ENCODE measurements around the gene EXOC3L4.

Gene EXOC3L4

GRCh38 chr14:103132381-103133209 lies 38.1 kb downstream of the EXOC3L4 start:
- H3K9me3 Mint-ChIP-seq, result no peaks in the 10 kb centered on the region
- H3K4me1 Mint-ChIP-seq (ENCODE audit: low read depth), result no peaks in the 10 kb centered on the region
- no peak for DNase-seq
- peaks cover 5% of the 10 kb centered on the region for H3K27me3 Mint-ChIP-seq
- H3K36me3 Mint-ChIP-seq (ENCODE audit: low read depth), result no peaks in the 10 kb centered on the region
- no peak overlapping the region for H3K4me3 Mint-ChIP-seq
- no peak overlapping the region for H3K27ac Mint-ChIP-seq

DNA sequence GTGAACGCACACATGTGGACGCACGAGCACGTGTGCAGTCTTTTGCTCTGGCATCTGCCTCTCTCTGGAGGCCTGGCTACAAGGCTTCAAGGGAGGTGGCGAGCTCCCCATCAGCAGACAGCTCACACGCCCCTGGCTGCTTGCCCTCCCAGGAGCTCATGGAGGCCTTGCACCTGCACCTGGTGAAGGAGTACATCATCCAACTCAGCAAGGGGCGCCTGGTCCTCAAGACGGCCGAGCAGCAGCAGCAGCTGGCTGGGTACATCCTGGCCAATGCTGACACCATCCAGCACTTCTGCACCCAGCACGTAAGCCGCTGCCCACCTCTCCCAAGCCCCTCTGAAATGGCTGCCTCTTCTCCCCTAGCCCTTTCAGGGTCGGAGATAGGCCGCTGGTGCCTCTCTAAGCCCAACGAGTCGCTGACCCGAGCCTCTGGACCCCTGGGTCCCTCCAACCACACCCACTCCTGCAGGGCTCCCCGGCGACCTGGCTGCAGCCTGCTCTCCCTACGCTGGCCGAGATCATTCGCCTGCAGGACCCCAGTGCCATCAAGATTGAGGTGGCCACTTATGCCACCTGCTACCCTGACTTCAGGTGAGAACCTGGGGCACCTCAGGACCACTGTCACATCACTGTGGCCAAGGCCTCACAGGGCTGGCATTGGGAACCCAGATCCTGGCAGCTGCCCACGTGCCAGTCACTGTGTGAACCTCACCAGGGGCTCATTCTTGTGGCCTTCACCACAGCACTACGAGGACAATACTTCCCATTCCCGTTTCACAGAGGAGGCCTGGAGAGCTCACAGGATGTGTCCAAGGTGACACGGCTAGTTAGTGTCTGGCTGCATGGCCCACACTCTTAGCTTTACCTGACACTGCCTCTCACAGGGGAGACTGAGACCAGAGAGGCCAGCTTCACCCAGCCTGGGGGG lies 39.0 kb downstream of the EXOC3L4 start:
- no peaks in the 10 kb centered on the region for H3K4me1 Mint-ChIP-seq (ENCODE audit: low read depth)
- H3K4me3 Mint-ChIP-seq, result no peak overlapping the region
- no peaks in the 10 kb centered on the region for H3K9me3 Mint-ChIP-seq
- no peak overlapping the region for H3K27ac Mint-ChIP-seq
- peaks cover 7% of the 10 kb centered on the region for H3K27me3 Mint-ChIP-seq
- no peak for DNase-seq
- no peaks in the 10 kb centered on the region for H3K36me3 Mint-ChIP-seq (ENCODE audit: low read depth)

GRCh38 chr14:103134405-103134804 lies 39.9 kb downstream of the EXOC3L4 start:
- Mint-ChIP-seq H3K27me3 (peaks cover 12% of the 10 kb centered on the region), H3K9me3 (no peaks in the 10 kb centered on the region), H3K36me3 (ENCODE audit: low read depth) (no peaks in the 10 kb centered on the region), H3K4me3 (no peak overlapping the region), H3K27ac (no peak overlapping the region), H3K4me1 (ENCODE audit: low read depth) (no peaks in the 10 kb centered on the region)
- DNase-seq, result no peak

DNA sequence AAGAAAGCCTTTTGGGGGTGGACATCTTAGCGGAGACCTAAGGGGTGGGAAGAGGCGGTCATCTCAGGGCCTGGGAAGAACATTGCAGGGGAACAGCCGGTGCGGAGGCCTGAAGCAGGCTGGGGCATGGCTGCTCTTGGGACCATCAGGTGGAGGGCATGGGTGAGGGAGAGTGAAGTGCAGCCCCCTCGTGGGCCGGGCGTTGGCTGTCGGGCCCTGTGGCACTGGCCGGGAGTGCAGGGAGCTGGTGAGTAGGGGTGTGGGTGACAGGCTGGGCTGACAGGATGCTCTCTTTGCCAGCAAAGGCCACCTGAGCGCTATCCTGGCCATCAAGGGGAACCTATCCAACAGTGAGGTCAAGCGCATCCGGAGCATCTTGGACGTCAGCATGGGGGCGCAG lies 40.4 kb downstream of the EXOC3L4 start:
- Mint-ChIP-seq H3K27me3 (peaks cover 15% of the 10 kb centered on the region), H3K4me1 (ENCODE audit: low read depth) (no peaks in the 10 kb centered on the region), H3K9me3 (no peaks in the 10 kb centered on the region), H3K36me3 (ENCODE audit: low read depth) (no peaks in the 10 kb centered on the region), H3K4me3 (no peak overlapping the region), H3K27ac (no peak overlapping the region)
- no peak for DNase-seq

- Mint-ChIP-seq H3K27ac (no peak overlapping the region), H3K4me1 (ENCODE audit: low read depth) (peaks cover under 1% of the 10 kb centered on the region), H3K36me3 (ENCODE audit: low read depth) (no peaks in the 10 kb centered on the region), H3K27me3 (peaks cover 19% of the 10 kb centered on the region), H3K9me3 (no peaks in the 10 kb centered on the region), H3K4me3 (no peak overlapping the region)
- DNase-seq, result no peak
These were observed 41.1 kb downstream of the EXOC3L4 start for GRCh38 chr14:103135333-103136260.

DNA sequence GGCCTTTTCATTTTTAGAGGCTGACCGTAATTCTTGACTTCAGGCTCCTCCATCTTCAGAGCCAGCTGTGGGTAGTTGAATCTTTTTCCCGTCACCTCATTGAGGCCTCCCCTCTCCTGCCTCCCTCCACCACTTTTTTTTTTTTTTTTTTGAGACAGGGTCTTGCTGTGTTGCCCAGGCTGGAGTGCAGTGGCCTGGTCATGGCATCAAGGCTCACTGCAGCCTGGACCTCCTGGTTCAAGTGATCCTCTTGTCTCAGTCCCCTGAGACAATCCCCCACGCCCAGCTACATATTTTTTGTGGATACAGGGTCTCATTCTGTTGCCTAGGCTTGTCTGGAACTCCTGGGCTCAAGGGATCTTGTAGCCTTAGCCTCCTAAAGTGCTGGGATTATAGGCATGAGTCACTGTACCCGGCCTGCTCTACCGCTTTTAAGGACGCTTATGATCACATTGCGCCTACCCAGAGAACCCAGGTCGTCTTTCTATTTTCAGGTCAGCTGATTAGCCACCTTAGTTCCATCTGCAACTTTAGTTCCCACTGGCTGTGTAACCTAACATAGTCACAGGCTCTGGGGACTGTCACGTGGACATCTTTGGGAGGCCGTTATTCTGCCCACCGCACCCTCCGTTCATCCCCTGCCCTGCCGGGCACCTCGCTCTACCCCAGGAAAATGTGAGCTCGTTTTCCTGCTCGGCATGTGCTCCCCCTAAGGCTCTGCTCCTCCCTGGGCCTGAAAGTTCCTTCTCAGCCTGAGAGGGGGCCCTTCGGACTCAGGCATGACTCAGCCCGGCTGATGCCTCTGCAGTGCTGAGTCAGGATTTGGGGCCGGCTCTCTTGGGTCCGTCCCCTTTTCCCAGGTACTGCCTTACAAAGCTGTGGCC lies 42.1 kb downstream of the EXOC3L4 start:
- no peaks in the 10 kb centered on the region for H3K36me3 Mint-ChIP-seq (ENCODE audit: low read depth)
- no peak overlapping the region for H3K4me3 Mint-ChIP-seq
- H3K27ac Mint-ChIP-seq, result no peak overlapping the region
- no peak for DNase-seq
- peaks cover 23% of the 10 kb centered on the region for H3K27me3 Mint-ChIP-seq
- no peaks in the 10 kb centered on the region for H3K9me3 Mint-ChIP-seq
- peaks cover 6% of the 10 kb centered on the region for H3K4me1 Mint-ChIP-seq (ENCODE audit: low read depth)

DNA sequence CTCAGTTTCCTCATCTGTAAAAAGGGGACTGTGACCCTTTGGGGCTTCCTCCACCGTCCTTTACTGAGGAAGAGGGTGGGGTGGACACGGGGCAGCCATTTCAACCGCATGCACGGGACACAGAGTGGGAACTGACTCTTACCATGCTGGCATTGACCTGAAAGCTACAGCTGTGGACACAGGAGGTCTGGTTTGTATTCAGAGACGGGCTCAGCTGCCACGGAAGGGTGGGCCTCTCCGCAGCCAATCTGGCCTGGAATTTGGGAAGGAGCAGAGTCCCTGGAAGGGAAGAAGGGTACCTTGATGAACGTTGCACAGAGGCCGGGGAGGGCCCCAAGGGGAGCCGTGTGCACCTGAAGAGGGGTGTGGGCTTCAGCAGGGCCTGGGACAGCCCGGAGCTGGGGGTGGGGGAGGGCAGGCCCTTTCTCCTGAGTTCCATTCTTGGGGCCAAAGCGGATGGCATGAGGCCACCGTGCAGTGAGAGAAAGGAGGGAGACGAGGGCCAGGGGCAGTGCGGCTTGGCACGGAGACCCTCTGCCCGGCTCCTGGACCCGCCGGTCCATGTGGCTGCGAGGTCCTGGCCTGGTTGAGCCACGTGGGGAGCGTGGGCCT lies 43.3 kb downstream of the EXOC3L4 start:
- no peaks in the 10 kb centered on the region for H3K9me3 Mint-ChIP-seq
- peaks cover 6% of the 10 kb centered on the region for H3K4me1 Mint-ChIP-seq (ENCODE audit: low read depth)
- no peaks in the 10 kb centered on the region for H3K36me3 Mint-ChIP-seq (ENCODE audit: low read depth)
- H3K4me3 Mint-ChIP-seq, result no peak overlapping the region
- no peak overlapping the region for H3K27ac Mint-ChIP-seq
- H3K27me3 Mint-ChIP-seq, result peaks cover 35% of the 10 kb centered on the region
- DNase-seq, result no peak

DNA sequence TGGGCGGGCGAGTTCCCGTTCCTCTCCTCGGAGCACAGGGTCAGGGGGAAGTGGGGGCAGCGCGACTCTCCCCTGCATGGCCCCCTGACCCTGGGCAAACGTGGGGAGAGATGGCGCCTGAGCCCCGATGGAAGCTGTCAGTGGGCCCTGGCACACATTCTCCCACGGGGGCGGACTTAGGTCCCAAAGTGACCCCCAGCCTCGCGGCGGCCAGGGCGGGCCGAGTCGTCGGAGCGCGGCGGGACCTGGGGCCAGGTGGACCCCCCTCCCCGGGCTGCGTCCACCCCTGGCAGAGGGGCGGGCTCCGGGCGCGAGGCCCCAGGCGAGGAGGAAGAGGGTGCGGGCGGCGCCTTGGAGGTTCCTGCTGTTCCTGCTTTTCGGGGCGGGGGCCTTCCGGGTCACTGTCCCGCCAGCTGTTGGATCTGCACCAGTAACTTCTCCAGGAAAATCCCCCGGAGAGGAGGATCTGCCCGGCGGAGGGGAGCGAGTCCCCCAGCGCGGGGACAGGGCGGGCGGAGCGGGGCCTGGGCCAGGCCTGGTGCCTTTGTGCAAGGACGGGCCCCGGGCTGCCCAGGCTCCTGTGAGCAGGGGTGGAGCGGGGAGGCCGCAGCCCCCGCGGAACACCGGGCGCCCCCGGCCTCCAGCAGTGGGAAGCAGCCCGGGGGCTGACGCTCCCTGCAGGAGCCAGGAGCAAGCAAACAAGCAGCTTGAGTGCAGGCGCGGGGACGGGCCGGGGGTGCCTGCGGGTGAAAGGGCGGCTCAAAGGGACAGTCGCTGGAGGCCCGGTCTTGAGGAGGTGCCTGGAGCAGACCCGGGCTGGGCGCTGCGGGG lies 44.0 kb downstream of the EXOC3L4 start:
- peaks cover 42% of the 10 kb centered on the region for H3K27me3 Mint-ChIP-seq
- H3K27ac Mint-ChIP-seq, result no peak overlapping the region
- H3K36me3 Mint-ChIP-seq (ENCODE audit: low read depth), result no peaks in the 10 kb centered on the region
- H3K4me3 Mint-ChIP-seq, result no peak overlapping the region
- no peak for DNase-seq
- H3K4me1 Mint-ChIP-seq (ENCODE audit: low read depth), result peaks cover 6% of the 10 kb centered on the region
- H3K9me3 Mint-ChIP-seq, result no peaks in the 10 kb centered on the region

DNA sequence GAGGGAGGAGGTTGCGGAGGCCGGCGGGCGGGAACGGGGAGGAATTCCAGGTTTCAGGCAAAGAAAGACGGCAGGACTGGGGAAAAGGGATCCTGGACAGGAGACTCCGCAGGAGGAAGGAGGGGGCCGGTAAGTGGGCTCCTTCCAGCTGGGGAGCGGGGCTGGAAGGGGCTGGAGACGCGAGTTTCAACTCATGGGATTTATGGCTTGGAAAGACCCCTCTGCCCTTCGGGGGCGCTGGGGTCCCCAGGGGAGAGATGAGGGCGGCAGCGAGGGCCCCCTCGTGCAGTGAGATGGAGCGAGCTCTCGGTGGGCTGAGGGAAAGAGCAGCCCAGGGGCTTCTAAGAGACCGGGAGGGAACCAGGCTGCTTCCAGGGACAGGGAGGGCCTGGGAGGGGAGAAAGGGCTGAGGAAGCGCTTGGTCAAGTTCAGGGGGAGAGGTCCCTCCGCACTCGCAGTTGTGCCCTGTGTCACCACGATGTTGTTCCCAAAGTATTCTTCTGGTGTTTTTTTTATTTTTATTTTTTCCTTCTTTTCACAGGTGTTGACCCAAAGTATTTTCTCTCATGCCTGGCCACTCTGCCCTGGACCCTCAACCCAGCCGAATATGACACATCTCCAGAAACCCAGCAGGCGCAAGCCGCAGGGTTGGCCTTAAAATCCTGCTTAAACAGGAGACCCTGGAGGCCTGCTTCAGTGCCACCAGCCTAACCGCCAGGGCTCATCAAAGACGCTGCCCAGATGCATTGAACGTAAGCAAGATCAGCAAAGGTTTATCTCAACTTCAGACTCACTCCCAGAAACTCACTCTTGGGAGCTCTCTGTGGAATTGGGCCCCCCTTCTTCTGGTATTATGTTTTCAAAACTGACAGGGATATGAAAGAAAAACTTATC lies 44.9 kb downstream of the EXOC3L4 start:
- peaks cover 46% of the 10 kb centered on the region for H3K27me3 Mint-ChIP-seq
- no peaks in the 10 kb centered on the region for H3K36me3 Mint-ChIP-seq (ENCODE audit: low read depth)
- peaks cover 6% of the 10 kb centered on the region for H3K4me1 Mint-ChIP-seq (ENCODE audit: low read depth)
- H3K4me3 Mint-ChIP-seq, result no peak overlapping the region
- H3K27ac Mint-ChIP-seq, result no peak overlapping the region
- DNase-seq, result no peak
- H3K9me3 Mint-ChIP-seq, result no peaks in the 10 kb centered on the region

GRCh38 chr14:103140316-103141109 lies 46.0 kb downstream of the EXOC3L4 start:
- no peak overlapping the region for H3K4me3 Mint-ChIP-seq
- no peak for DNase-seq

DNA sequence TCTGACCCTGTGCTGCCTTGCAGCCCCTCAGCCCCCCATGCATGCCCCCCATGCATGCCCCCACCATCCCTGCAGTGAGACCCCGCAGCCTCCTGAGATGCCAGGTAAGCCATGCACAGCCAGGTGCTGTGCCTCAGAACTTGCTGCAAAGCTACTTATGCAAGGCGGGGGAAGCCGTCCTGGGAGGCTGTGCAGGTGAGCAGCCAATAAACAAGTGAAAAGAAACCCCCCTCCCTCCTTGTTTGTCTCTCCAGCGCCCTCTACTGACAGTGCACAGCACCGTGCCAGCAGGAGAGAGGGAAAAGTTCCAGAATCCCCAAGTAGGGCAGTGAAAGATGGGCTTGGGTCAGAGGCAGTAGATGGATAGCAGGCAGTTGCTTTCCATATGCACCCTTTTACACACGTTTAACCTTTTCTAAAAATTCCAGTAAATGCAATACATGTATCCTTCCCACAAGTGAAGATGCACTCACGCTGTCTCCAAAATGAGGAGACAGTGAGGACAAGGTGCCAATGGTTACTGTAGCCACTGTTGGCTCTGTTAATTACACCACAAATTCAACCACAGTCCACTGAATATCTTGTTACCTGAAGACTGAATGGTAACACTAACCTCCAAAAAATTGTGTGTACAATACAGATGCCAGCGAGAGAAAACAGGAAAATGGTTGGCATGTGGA lies 46.7 kb downstream of the EXOC3L4 start:
- H3K36me3 Mint-ChIP-seq (ENCODE audit: low read depth), result no peaks in the 10 kb centered on the region

More at GRCh38 chr14:103140316-103141109, 46.0 kb downstream of the EXOC3L4 start:
- Mint-ChIP-seq H3K36me3 (ENCODE audit: low read depth) (no peaks in the 10 kb centered on the region), H3K9me3 (no peaks in the 10 kb centered on the region), H3K4me1 (ENCODE audit: low read depth) (peaks cover 6% of the 10 kb centered on the region), H3K27ac (no peak overlapping the region), H3K27me3 (peaks cover 51% of the 10 kb centered on the region)

More for the DNA sequence above, 46.7 kb downstream of the EXOC3L4 start:
- Mint-ChIP-seq H3K27me3 (peaks cover 56% of the 10 kb centered on the region), H3K4me3 (no peak overlapping the region), H3K4me1 (ENCODE audit: low read depth) (peaks cover 6% of the 10 kb centered on the region), H3K27ac (no peak overlapping the region), H3K9me3 (no peaks in the 10 kb centered on the region)
- no peak for DNase-seq

Data from activated T-cell treated with anti-CD3 and anti-CD28 coated beads, Interleukin-2, amount 50 U/mL, for 24 hours (primary cell).